Measurements from ENCODE around the gene PPP1R3A.

PPP1R3A gene

DNA sequence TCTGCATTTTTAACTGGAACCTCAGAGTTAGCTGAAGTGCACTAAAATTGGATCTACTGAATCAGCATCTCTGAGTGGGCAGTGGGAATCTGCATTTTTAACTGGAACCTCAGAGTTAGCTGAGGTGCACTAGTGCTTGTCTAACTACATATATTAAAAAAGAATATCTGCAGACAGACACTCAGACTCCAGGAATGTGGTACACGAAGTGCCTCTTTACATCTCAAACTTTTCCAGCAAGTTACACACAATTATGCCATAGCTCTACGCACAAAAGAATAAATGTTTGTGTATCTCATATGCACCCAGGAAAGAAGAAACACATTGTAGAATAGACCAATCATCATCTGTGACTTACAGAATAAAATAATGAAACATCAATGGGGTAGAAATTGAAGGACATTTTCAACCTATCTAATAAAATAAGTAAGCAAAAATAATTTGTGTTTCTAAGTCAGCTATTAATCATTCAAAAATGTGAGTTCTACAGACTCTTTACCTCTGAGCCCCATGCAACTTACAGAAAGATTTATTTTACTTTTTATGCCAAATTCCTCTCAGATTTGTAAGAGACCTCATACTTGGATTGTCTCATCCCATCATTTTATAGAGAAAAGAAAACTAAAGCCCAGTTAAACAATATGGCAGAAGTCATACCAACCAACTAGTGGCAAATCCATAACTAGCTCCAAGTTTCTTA lies 28.3 kb downstream of the PPP1R3A start:
- no peaks in the 10 kb centered on the region for H3K4me1 ChIP-seq (ENCODE audit: control insufficient read depth in 2 of 2, insufficient read depth in 1 of 2, low read depth in 1 of 2, low read length in 2 of 2)
- no peak overlapping the region for H3K18ac ChIP-seq (ENCODE audit: low read length)
- no peak overlapping the region for H2BK15ac ChIP-seq (ENCODE audit: low read length)
- H2AFZ ChIP-seq (ENCODE audit: low read length): no peak overlapping the region
- H2AK5ac ChIP-seq (ENCODE audit: low read depth, low read length): no peak overlapping the region
- no peak overlapping the region for H2BK120ac ChIP-seq (ENCODE audit: low read depth, low read length)
- H3K4me2 ChIP-seq (ENCODE audit: insufficient read depth, low read length, poor library complexity, severe bottlenecking): no peak overlapping the region
- no peaks in the 10 kb centered on the region for H3K9me3 ChIP-seq (replicated peaks in 1 of 2; ENCODE audit: control insufficient read depth in 2 of 2, insufficient read depth in 1 of 2, low read depth in 1 of 2, low read length in 2 of 2)
- no peak overlapping the region for H2BK5ac ChIP-seq (ENCODE audit: low read length)
- H4K8ac ChIP-seq (ENCODE audit: low read depth, low read length): no peak overlapping the region
- H3K4ac ChIP-seq (ENCODE audit: low read length): no peak overlapping the region
- H3K36me3 ChIP-seq (replicated peaks in 1 of 2; ENCODE audit: control insufficient read depth in 2 of 2, insufficient read depth in 2 of 2, low read length in 2 of 2): no peaks in the 10 kb centered on the region
- no peak overlapping the region for H3K27ac ChIP-seq (replicated peaks; ENCODE audit: low read length)
- no peak overlapping the region for H3K14ac ChIP-seq (ENCODE audit: low read length)
- H3K9ac ChIP-seq (ENCODE audit: low read depth, low read length, poor library complexity): no peak overlapping the region
- no peak for DNase-seq (ENCODE audit: low spot score)
- H3K79me1 ChIP-seq (ENCODE audit: low read depth, low read length): no peaks in the 10 kb centered on the region
- no peaks in the 10 kb centered on the region for H3K27me3 ChIP-seq (ENCODE audit: control insufficient read depth in 3 of 3, insufficient read depth in 3 of 3, low read depth in 1 of 3, low read length in 3 of 3)
- no peak overlapping the region for H3K4me3 ChIP-seq (ENCODE audit: low read length in 2 of 2)
- no CpG with 5 or more reads among the region's 2 CpGs for WGBS, 2 donors (ENCODE audit: extremely low coverage in 2 of 2, insufficient read length in 2 of 2, insufficient replicate concordance in 1 of 2)
- no peak overlapping the region for H2BK12ac ChIP-seq (ENCODE audit: low read length)
- no peak overlapping the region for H3K23ac ChIP-seq (ENCODE audit: low read depth, low read length, poor library complexity)
- no peak overlapping the region for H4K91ac ChIP-seq (ENCODE audit: low read depth, low read length, poor library complexity)

DNA sequence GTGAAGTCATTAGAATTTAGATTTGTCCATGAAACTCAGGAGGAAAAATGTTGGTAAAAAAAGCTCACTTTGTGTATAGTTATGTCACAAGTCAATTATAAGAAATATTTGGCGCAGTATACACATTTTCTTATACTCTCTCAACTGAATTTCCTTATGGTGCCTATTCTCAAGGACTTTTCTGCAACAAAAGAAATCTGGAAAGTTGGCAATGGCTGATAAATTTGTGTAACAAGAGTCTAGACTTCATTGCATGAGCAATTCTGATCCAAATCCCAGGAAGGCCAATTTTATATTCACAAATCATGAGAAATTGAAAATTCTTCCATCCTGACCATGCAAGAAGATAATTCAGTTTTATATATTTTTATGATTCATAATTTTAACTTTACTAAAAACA lies 35.7 kb downstream of the PPP1R3A start:
- no peak overlapping the region for H2BK5ac ChIP-seq (ENCODE audit: low read length)
- no peak overlapping the region for H2BK120ac ChIP-seq (ENCODE audit: low read depth, low read length)
- no peak overlapping the region for H3K23ac ChIP-seq (ENCODE audit: low read depth, low read length, poor library complexity)
- no peak for DNase-seq (ENCODE audit: low spot score)
- H3K9ac ChIP-seq (ENCODE audit: low read depth, low read length, poor library complexity): no peak overlapping the region
- H4K91ac ChIP-seq (ENCODE audit: low read depth, low read length, poor library complexity): no peak overlapping the region
- H3K4me2 ChIP-seq (ENCODE audit: insufficient read depth, low read length, poor library complexity, severe bottlenecking): no peak overlapping the region
- H3K4ac ChIP-seq (ENCODE audit: low read length): no peak overlapping the region
- no peak overlapping the region for H3K27ac ChIP-seq (replicated peaks; ENCODE audit: low read length)
- H3K27me3 ChIP-seq (ENCODE audit: control insufficient read depth in 3 of 3, insufficient read depth in 3 of 3, low read depth in 1 of 3, low read length in 3 of 3): no peaks in the 10 kb centered on the region
- no peak overlapping the region for H2BK15ac ChIP-seq (ENCODE audit: low read length)
- WGBS, 2 donors (ENCODE audit: extremely low coverage in 2 of 2, insufficient read length in 2 of 2, insufficient replicate concordance in 1 of 2): no CpG with 5 or more reads among the region's 1 CpG
- H3K9me3 ChIP-seq (replicated peaks in 1 of 2; ENCODE audit: control insufficient read depth in 2 of 2, insufficient read depth in 1 of 2, low read depth in 1 of 2, low read length in 2 of 2): no peaks in the 10 kb centered on the region
- H2AFZ ChIP-seq (ENCODE audit: low read length): no peak overlapping the region
- H3K79me1 ChIP-seq (ENCODE audit: low read depth, low read length): no peaks in the 10 kb centered on the region
- H2AK5ac ChIP-seq (ENCODE audit: low read depth, low read length): no peak overlapping the region
- no peaks in the 10 kb centered on the region for H3K4me1 ChIP-seq (ENCODE audit: control insufficient read depth in 2 of 2, insufficient read depth in 1 of 2, low read depth in 1 of 2, low read length in 2 of 2)
- no peak overlapping the region for H2BK12ac ChIP-seq (ENCODE audit: low read length)
- no peak overlapping the region for H3K18ac ChIP-seq (ENCODE audit: low read length)
- no peaks in the 10 kb centered on the region for H3K36me3 ChIP-seq (replicated peaks in 1 of 2; ENCODE audit: control insufficient read depth in 2 of 2, insufficient read depth in 2 of 2, low read length in 2 of 2)
- H3K4me3 ChIP-seq (ENCODE audit: low read length in 2 of 2): no peak overlapping the region
- no peak overlapping the region for H4K8ac ChIP-seq (ENCODE audit: low read depth, low read length)
- H3K14ac ChIP-seq (ENCODE audit: low read length): no peak overlapping the region

GRCh38 chr7:113880559-113880958 lies 38.2 kb downstream of the PPP1R3A start:
- H2BK12ac ChIP-seq (ENCODE audit: low read length): no peak overlapping the region
- no peaks in the 10 kb centered on the region for H3K27me3 ChIP-seq (ENCODE audit: control insufficient read depth in 3 of 3, insufficient read depth in 3 of 3, low read depth in 1 of 3, low read length in 3 of 3)
- H3K9ac ChIP-seq (ENCODE audit: low read depth, low read length, poor library complexity): no peak overlapping the region
- no peak overlapping the region for H3K4me2 ChIP-seq (ENCODE audit: insufficient read depth, low read length, poor library complexity, severe bottlenecking)
- H3K79me1 ChIP-seq (ENCODE audit: low read depth, low read length): no peaks in the 10 kb centered on the region
- no peaks in the 10 kb centered on the region for H3K36me3 ChIP-seq (replicated peaks in 1 of 2; ENCODE audit: control insufficient read depth in 2 of 2, insufficient read depth in 2 of 2, low read length in 2 of 2)
- H4K91ac ChIP-seq (ENCODE audit: low read depth, low read length, poor library complexity): no peak overlapping the region
- no peak overlapping the region for H3K23ac ChIP-seq (ENCODE audit: low read depth, low read length, poor library complexity)
- H3K4me3 ChIP-seq (ENCODE audit: low read length in 2 of 2): no peak overlapping the region
- no peaks in the 10 kb centered on the region for H3K4me1 ChIP-seq (ENCODE audit: control insufficient read depth in 2 of 2, insufficient read depth in 1 of 2, low read depth in 1 of 2, low read length in 2 of 2)
- H3K18ac ChIP-seq (ENCODE audit: low read length): no peak overlapping the region
- no peak overlapping the region for H2BK15ac ChIP-seq (ENCODE audit: low read length)
- no CpG with 5 or more reads among the region's 3 CpGs for WGBS, 2 donors (ENCODE audit: extremely low coverage in 2 of 2, insufficient read length in 2 of 2, insufficient replicate concordance in 1 of 2)
- H2BK5ac ChIP-seq (ENCODE audit: low read length): no peak overlapping the region
- no peak for DNase-seq (ENCODE audit: low spot score)
- no peaks in the 10 kb centered on the region for H3K9me3 ChIP-seq (replicated peaks in 1 of 2; ENCODE audit: control insufficient read depth in 2 of 2, insufficient read depth in 1 of 2, low read depth in 1 of 2, low read length in 2 of 2)
- H3K27ac ChIP-seq (replicated peaks; ENCODE audit: low read length): no peak overlapping the region
- H2AK5ac ChIP-seq (ENCODE audit: low read depth, low read length): no peak overlapping the region
- no peak overlapping the region for H2BK120ac ChIP-seq (ENCODE audit: low read depth, low read length)
- no peak overlapping the region for H3K4ac ChIP-seq (ENCODE audit: low read length)
- H2AFZ ChIP-seq (ENCODE audit: low read length): no peak overlapping the region
- H4K8ac ChIP-seq (ENCODE audit: low read depth, low read length): no peak overlapping the region
- no peak overlapping the region for H3K14ac ChIP-seq (ENCODE audit: low read length)

DNA sequence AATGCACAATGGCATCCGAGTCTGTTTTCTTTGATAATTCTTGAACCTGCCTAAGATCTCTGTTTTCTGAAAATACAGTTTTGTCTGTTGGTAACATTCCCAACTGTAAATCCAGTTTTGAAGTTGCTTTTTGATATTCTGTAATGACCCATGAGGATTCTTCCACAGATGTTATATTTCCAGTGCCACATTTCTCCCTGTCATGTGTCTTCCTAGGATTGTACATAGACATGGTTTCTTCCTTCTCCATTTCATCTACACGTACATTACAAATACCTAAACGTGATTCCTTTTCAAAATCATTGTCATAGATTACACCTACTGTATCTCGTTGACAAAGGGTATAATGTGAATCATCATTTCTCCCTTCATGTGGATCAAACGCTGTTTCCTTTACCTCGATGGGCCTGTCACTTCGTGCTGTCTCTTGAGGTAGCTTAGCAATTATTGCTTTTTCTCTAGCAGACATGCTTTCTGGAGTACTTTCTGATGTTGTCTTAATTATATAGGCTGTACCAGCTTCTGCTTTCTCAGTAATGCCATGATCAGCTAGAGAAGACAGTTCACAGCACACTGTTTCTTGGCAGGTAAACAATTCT lies 40.3 kb downstream of the PPP1R3A start:
- Histone ChIP-seq H3K9ac (ENCODE audit: low read depth, low read length, poor library complexity) (no peak overlapping the region), H4K91ac (ENCODE audit: low read depth, low read length, poor library complexity) (no peak overlapping the region)
- WGBS, 2 donors (ENCODE audit: extremely low coverage in 2 of 2, insufficient read length in 2 of 2, insufficient replicate concordance in 1 of 2): 100% methylated on average over 2 of the region's 7 CpGs; no CpG with 5 or more reads in 1 of the 2 donors

More for the DNA sequence above, 40.3 kb downstream of the PPP1R3A start:
- no peaks in the 10 kb centered on the region for H3K36me3 ChIP-seq (replicated peaks in 1 of 2; ENCODE audit: control insufficient read depth in 2 of 2, insufficient read depth in 2 of 2, low read length in 2 of 2)
- no peaks in the 10 kb centered on the region for H3K4me1 ChIP-seq (ENCODE audit: control insufficient read depth in 2 of 2, insufficient read depth in 1 of 2, low read depth in 1 of 2, low read length in 2 of 2)
- H3K9me3 ChIP-seq (replicated peaks in 1 of 2; ENCODE audit: control insufficient read depth in 2 of 2, insufficient read depth in 1 of 2, low read depth in 1 of 2, low read length in 2 of 2): no peaks in the 10 kb centered on the region
- H2AFZ ChIP-seq (ENCODE audit: low read length): no peak overlapping the region
- no peak overlapping the region for H2BK15ac ChIP-seq (ENCODE audit: low read length)
- H2BK5ac ChIP-seq (ENCODE audit: low read length): no peak overlapping the region
- no peaks in the 10 kb centered on the region for H3K79me1 ChIP-seq (ENCODE audit: low read depth, low read length)
- no peak overlapping the region for H3K18ac ChIP-seq (ENCODE audit: low read length)
- H3K23ac ChIP-seq (ENCODE audit: low read depth, low read length, poor library complexity): no peak overlapping the region
- no peaks in the 10 kb centered on the region for H3K27me3 ChIP-seq (ENCODE audit: control insufficient read depth in 3 of 3, insufficient read depth in 3 of 3, low read depth in 1 of 3, low read length in 3 of 3)
- no peak overlapping the region for H4K8ac ChIP-seq (ENCODE audit: low read depth, low read length)
- no peak overlapping the region for H2BK120ac ChIP-seq (ENCODE audit: low read depth, low read length)
- DNase-seq (ENCODE audit: low spot score): no peak
- H3K4ac ChIP-seq (ENCODE audit: low read length): no peak overlapping the region
- H3K4me3 ChIP-seq (ENCODE audit: low read length in 2 of 2): no peak overlapping the region
- no peak overlapping the region for H3K4me2 ChIP-seq (ENCODE audit: insufficient read depth, low read length, poor library complexity, severe bottlenecking)
- no peak overlapping the region for H3K14ac ChIP-seq (ENCODE audit: low read length)
- H2BK12ac ChIP-seq (ENCODE audit: low read length): no peak overlapping the region
- H3K27ac ChIP-seq (replicated peaks; ENCODE audit: low read length): no peak overlapping the region
- H2AK5ac ChIP-seq (ENCODE audit: low read depth, low read length): no peak overlapping the region
